ENCODE data around the gene FBLN7. TPM values are rescaled to one million over a fixed set of nuclear protein-coding genes. Genes with fewer than 3 reads are reported as not detected.
A peak's percentile ranks its signal among the peaks of the same experiment; 100 is the strongest.

FBLN7 gene, protein sequence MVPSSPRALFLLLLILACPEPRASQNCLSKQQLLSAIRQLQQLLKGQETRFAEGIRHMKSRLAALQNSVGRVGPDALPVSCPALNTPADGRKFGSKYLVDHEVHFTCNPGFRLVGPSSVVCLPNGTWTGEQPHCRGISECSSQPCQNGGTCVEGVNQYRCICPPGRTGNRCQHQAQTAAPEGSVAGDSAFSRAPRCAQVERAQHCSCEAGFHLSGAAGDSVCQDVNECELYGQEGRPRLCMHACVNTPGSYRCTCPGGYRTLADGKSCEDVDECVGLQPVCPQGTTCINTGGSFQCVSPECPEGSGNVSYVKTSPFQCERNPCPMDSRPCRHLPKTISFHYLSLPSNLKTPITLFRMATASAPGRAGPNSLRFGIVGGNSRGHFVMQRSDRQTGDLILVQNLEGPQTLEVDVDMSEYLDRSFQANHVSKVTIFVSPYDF
- 1.7 TPM for polyA plus RNA-seq
- long read RNA-seq, donor 1 = 0 reads
- long read RNA-seq, donor 2 = 0 reads
- long read RNA-seq, donor 3 = 0 reads
- long read RNA-seq, donor 4 = 0 reads
- long read RNA-seq, donor 5, partial matches to known transcripts = 0 of 1 reads
- long read RNA-seq, donor 5, other reads (novel, unspliced or antisense) = 0 of 1 reads
- long read RNA-seq, donor 6 = 0 reads
- long read RNA-seq, donor 7 = 0 reads
- long read RNA-seq, donor 8 = 0 reads
- long read RNA-seq, donor 9 = 0 reads
- long read RNA-seq, donor 10 = 0 reads
- long read RNA-seq, donor 11 = 0 reads

DNA sequence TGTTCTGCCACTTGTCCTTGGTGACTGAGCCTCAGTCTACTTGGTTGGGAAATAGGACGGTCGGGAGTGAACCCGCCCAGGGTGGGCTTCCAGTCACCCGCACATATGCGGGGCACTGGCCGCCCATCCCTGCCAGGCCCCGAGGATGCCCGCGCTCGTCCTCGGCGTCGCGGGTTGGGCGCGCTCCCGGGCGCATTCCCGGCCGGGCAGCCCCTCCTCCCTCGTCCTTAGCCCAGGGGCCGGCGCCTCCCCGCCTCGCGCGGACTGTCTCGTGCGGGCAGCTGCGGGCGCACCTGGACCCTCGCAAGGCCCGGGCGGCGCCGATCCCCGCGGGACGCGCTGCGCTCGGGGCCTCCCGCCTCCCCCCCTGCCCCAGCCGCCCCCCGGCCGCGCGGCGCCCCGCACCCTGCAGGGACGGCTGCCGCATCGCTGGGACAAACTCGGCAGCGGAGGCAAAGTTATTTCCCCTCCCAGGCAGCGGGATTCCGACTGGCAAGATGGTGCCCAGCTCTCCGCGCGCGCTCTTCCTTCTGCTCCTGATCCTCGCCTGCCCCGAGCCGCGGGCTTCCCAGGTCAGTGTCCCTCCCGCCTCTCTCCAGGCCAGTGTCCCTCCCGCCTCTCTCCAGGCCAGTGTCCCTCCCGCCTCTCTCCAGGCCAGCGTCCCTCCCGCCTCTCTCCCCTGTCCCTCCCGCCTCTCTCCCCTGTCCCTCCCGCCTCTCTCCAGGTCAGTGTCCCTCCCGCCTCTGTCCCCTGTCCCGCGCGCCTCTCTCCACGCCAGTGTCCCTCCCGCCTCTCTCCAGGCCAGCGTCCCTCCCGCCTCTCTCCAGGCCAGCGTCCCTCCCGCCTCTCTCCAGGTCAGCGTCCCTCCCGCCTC lies at the start of gene FBLN7:
Gene FBLN7 (plus strand): TSS at position 227 of the 874 bp plus-strand sequence. CDS start 271 bp downstream, at position 498.
- Histone ChIP-seq H3K27me3 (ENCODE audit: control insufficient read depth, insufficient read depth, low read length) (peaks cover 40% of the 10 kb centered on the region), H3K4me3 (ENCODE audit: low read length) (peak within 1 kb of the TSS; percentile 43), H3K4me1 (ENCODE audit: control insufficient read depth, insufficient read depth, low read length) (peaks cover 5% of the 10 kb centered on the region), H3K27ac (ENCODE audit: low read length) (no peak within 1 kb of the TSS), H3K9me3 (ENCODE audit: control insufficient read depth, low read depth, low read length) (no peaks in the 10 kb centered on the region), H3K36me3 (ENCODE audit: control insufficient read depth, insufficient read depth, low read length) (no peaks in the 10 kb centered on the region)
- 0% methylated on average over 2 of the region's 84 CpGs for WGBS (ENCODE audit: insufficient coverage, low lambda C conversion rate)
- peak in 1 of 2 donors; percentile 16 for DNase-seq

DNA sequence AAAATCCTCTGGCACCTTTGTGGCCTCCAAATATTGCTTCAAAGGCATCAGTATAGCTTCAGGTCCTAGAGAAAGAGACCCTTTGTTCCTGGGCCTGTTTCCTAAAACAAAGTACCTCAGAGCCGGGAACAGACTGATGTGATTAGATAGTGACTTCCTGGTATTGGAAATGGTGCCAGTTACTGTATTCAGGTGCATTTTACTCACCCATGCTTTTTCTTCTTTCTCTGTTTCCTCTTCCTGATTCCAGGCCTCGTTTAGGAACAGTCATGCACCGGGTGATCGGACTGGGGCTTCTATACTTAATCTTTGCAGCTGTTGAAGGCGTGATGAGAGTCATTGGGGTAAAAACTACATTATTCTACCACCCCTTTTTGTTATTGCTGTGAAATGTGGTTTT lies 48.8 kb upstream of the FBLN7 start:
- no peak for DNase-seq
- Histone ChIP-seq H3K4me3 (ENCODE audit: low read length) (no peak overlapping the region), H3K27ac (ENCODE audit: low read length) (no peak overlapping the region), H3K36me3 (ENCODE audit: control insufficient read depth, insufficient read depth, low read length) (peaks cover 74% of the 10 kb centered on the region), H3K4me1 (ENCODE audit: control insufficient read depth, insufficient read depth, low read length) (no peaks in the 10 kb centered on the region), H3K27me3 (ENCODE audit: control insufficient read depth, insufficient read depth, low read length) (no peaks in the 10 kb centered on the region), H3K9me3 (ENCODE audit: control insufficient read depth, low read depth, low read length) (no peaks in the 10 kb centered on the region)
- WGBS (ENCODE audit: insufficient coverage, low lambda C conversion rate) = no CpG with 5 or more reads among the region's 5 CpGs

DNA sequence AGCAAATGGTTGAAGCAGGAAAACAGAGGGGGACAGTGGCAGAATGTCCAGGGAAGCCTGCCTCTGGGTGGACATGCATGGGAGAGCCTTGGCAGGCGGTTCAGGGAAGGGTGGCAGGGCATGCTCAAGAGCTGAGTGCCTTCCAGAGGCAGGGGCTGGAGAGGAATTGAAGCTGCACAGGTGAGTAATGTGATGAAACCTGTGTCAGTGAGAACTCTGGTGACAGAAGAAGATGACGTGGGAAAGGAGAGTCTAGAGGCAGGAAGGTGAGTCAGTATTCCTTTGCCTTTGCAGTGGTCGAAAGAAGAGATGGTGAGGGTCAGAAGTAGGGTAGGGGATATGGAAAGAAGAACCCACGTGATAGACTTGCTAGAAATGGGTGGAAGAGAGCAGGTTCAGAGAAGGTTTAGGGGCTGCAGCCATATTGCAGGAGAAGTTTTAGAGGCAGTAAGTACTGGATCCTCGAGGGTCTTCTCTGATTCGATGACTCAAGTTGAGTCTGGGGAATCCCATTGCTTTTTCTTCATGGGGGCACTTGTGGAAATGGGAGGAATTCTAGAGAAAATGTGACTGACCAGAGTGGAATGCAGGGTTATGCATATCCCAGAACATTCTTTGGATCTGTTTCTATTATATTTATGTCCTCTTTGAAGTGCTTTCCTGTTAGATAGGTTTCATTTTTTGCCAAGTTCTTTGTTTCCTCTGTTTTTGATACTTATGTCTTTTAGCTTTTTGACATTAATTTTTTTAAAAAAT lies 45.7 kb upstream of the FBLN7 start:
- no peaks in the 10 kb centered on the region for H3K9me3 ChIP-seq (ENCODE audit: control insufficient read depth, low read depth, low read length)
- WGBS (ENCODE audit: insufficient coverage, low lambda C conversion rate) = 85% methylated on average over 2 of the region's 6 CpGs
- peaks cover 57% of the 10 kb centered on the region for H3K36me3 ChIP-seq (ENCODE audit: control insufficient read depth, insufficient read depth, low read length)
- no peak overlapping the region for H3K27ac ChIP-seq (ENCODE audit: low read length)
- no peak for DNase-seq
- no peaks in the 10 kb centered on the region for H3K27me3 ChIP-seq (ENCODE audit: control insufficient read depth, insufficient read depth, low read length)
- H3K4me1 ChIP-seq (ENCODE audit: control insufficient read depth, insufficient read depth, low read length) = no peaks in the 10 kb centered on the region
- H3K4me3 ChIP-seq (ENCODE audit: low read length) = no peak overlapping the region

DNA sequence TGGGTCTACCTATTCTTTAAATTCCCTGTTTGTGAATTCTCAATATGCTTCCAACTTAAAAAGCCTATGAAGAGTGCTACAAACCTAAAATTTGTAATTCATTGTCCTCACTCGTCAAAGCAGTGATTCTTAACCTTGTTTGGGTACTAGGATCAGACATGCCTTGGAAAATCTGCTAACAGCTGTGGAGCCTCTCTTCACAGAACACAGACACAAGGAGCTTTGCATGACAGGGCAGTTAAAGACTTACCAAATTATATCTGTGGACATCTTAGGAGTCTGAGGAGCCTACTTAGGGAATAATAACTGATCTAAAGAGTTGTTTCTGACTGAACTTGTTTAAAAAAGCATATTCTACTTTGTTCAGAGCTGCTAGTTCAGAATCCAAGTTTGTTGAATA lies 45.0 kb upstream of the FBLN7 start:
- Histone ChIP-seq H3K4me3 (ENCODE audit: low read length) (no peak overlapping the region), H3K4me1 (ENCODE audit: control insufficient read depth, insufficient read depth, low read length) (no peaks in the 10 kb centered on the region), H3K27me3 (ENCODE audit: control insufficient read depth, insufficient read depth, low read length) (no peaks in the 10 kb centered on the region), H3K9me3 (ENCODE audit: control insufficient read depth, low read depth, low read length) (no peaks in the 10 kb centered on the region), H3K27ac (ENCODE audit: low read length) (no peak overlapping the region), H3K36me3 (ENCODE audit: control insufficient read depth, insufficient read depth, low read length) (peaks cover 53% of the 10 kb centered on the region)
- DNase-seq = no peak
- no CpG with 5 or more reads among the region's 1 CpG for WGBS (ENCODE audit: insufficient coverage, low lambda C conversion rate)

DNA sequence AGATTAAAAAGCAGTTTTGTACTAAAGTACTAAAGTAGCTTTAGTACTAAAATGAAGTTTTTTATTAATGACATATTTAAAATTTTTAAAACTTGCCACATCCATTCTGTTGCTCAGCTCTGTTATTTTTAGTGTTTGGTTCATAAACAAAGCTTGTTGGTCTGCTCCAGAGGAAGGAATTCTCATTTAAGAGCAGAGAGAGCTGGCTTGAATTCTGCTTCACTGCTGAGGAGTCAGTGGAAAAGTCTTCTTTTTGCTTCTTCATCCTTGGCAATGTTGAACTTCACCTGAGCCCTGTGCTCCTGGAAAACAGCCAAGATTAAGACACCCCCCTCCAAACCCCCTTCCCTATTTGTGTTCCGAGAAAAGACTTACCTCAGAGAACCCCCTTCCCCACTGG lies 42.5 kb upstream of the FBLN7 start:
- H3K27ac ChIP-seq (ENCODE audit: low read length) = no peak overlapping the region
- H3K36me3 ChIP-seq (ENCODE audit: control insufficient read depth, insufficient read depth, low read length) = peaks cover 50% of the 10 kb centered on the region
- no peak for DNase-seq
- H3K27me3 ChIP-seq (ENCODE audit: control insufficient read depth, insufficient read depth, low read length) = no peaks in the 10 kb centered on the region
- no CpG with 5 or more reads among the region's 1 CpG for WGBS (ENCODE audit: insufficient coverage, low lambda C conversion rate)
- H3K4me1 ChIP-seq (ENCODE audit: control insufficient read depth, insufficient read depth, low read length) = no peaks in the 10 kb centered on the region
- no peak overlapping the region for H3K4me3 ChIP-seq (ENCODE audit: low read length)
- H3K9me3 ChIP-seq (ENCODE audit: control insufficient read depth, low read depth, low read length) = no peaks in the 10 kb centered on the region

DNA sequence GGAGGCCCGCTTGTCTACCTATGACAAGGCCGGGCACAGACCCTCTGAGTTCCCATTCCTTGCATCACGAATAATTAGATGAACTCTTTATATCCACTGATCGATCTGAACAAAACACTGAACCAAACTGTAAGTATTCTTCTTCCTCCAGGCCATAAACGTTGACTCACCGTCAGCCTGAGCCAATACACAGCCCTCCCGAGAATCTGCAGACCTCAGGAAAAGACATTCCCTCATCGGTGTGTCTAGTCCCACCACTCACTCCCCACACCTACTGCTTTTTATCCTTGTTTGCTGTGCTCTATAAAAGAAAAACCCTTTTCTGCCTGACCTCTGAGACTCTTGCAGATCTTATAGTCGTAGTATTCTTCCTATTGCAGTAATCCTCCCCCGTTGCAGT lies 42.1 kb upstream of the FBLN7 start:
- H3K27ac ChIP-seq (ENCODE audit: low read length) = no peak overlapping the region
- WGBS (ENCODE audit: insufficient coverage, low lambda C conversion rate) = 90% methylated on average over 2 of the region's 10 CpGs
- H3K27me3 ChIP-seq (ENCODE audit: control insufficient read depth, insufficient read depth, low read length) = no peaks in the 10 kb centered on the region
- H3K4me1 ChIP-seq (ENCODE audit: control insufficient read depth, insufficient read depth, low read length) = no peaks in the 10 kb centered on the region
- H3K4me3 ChIP-seq (ENCODE audit: low read length) = no peak overlapping the region
- H3K9me3 ChIP-seq (ENCODE audit: control insufficient read depth, low read depth, low read length) = no peaks in the 10 kb centered on the region
- DNase-seq = no peak
- peaks cover 48% of the 10 kb centered on the region for H3K36me3 ChIP-seq (ENCODE audit: control insufficient read depth, insufficient read depth, low read length)

DNA sequence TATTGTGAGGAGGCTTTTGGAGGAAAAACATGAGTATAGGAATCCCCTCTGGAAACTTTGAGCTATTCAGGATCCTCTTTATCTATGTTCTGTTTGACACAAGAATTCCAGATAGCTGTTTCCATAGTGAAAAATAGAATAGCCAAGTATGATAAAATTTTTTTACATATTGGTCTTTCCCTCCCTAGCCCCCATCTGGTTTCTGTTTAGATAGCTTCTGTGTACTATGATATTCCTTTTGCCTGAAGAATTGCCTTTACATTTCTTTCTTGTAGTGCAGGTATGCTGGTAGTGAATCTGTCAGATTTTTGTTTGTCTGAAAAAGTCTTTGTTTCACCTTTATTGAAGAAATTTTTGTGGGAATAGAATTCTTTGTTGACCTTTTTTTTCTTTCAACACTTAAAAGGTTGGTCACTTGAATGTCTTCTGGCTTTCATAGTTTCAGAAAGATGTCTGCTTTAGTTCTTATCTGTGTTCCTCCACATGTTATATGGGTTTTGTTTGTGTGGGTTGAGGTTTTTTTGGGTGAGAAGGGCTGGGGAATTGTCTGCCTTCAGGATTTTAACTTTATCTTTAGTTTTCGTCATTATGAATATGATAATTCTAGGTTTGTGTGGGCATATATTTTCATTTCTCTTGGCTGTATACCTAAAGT lies 29.9 kb upstream of the FBLN7 start:
- H3K27me3 ChIP-seq (ENCODE audit: control insufficient read depth, insufficient read depth, low read length) = no peaks in the 10 kb centered on the region
- no peak overlapping the region for H3K4me3 ChIP-seq (ENCODE audit: low read length)
- H3K27ac ChIP-seq (ENCODE audit: low read length) = no peak overlapping the region
- DNase-seq = no peak
- whole genome bisulfite sequencing (ENCODE audit: insufficient coverage, low lambda C conversion rate) = 100% methylated on average over 1 of the region's 1 CpG
- H3K9me3 ChIP-seq (ENCODE audit: control insufficient read depth, low read depth, low read length) = peaks cover 10% of the 10 kb centered on the region
- H3K4me1 ChIP-seq (ENCODE audit: control insufficient read depth, insufficient read depth, low read length) = no peaks in the 10 kb centered on the region
- H3K36me3 ChIP-seq (ENCODE audit: control insufficient read depth, insufficient read depth, low read length) = peaks cover 41% of the 10 kb centered on the region

DNA sequence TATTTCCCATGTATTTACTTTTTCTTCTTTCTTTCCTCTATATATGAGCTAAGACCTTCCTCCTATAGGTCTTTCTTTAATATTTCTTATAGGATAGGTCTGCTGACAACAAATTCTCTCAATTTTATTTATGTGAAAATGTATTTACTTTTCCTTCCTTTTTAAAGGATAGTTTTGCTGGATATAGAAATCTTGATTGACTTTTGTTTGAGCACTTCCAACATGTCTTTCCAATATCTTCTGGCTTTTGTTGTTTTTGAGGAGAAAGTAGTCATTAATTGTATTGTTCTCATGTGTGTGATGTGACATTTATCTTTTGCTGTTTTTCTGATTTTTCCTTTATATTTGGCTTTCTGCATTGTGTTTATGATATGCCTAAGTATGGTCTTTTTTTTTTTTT lies 28.9 kb upstream of the FBLN7 start:
- DNase-seq = no peak
- Histone ChIP-seq H3K4me1 (ENCODE audit: control insufficient read depth, insufficient read depth, low read length) (no peaks in the 10 kb centered on the region), H3K27ac (ENCODE audit: low read length) (no peak overlapping the region), H3K4me3 (ENCODE audit: low read length) (no peak overlapping the region), H3K27me3 (ENCODE audit: control insufficient read depth, insufficient read depth, low read length) (no peaks in the 10 kb centered on the region), H3K9me3 (ENCODE audit: control insufficient read depth, low read depth, low read length) (peaks cover 10% of the 10 kb centered on the region), H3K36me3 (ENCODE audit: control insufficient read depth, insufficient read depth, low read length) (peaks cover 39% of the 10 kb centered on the region)

DNA sequence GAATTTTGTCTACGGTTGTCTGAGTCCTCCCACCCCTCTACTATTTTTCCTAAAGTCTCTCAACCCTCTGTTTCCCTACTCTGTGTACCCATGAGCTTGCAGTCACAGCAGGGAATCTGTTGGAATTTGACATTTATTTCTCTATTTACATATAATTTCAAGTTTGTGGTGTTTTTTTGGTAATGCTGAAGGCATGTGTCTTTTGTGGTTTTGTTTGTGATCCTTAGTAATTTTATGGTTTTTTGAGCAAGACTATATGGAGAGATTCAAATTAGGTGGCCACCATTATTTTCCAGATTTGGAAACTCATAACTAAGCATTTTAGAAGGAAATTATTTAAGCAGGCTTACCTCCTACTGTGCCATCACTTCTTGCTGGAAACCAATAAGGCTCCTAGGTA lies 27.2 kb upstream of the FBLN7 start:
- Histone ChIP-seq H3K9me3 (ENCODE audit: control insufficient read depth, low read depth, low read length) (peaks cover 10% of the 10 kb centered on the region), H3K27ac (ENCODE audit: low read length) (no peak overlapping the region), H3K27me3 (ENCODE audit: control insufficient read depth, insufficient read depth, low read length) (no peaks in the 10 kb centered on the region), H3K4me3 (ENCODE audit: low read length) (no peak overlapping the region), H3K36me3 (ENCODE audit: control insufficient read depth, insufficient read depth, low read length) (peaks cover 36% of the 10 kb centered on the region), H3K4me1 (ENCODE audit: control insufficient read depth, insufficient read depth, low read length) (no peaks in the 10 kb centered on the region)
- WGBS (ENCODE audit: insufficient coverage, low lambda C conversion rate) = 100% methylated on average over 1 of the region's 1 CpG
- DNase-seq = no peak
